ENCODE data around the gene APOBEC3F. TPM values are rescaled to one million over a fixed set of nuclear protein-coding genes. Genes with fewer than 3 reads are reported as not detected.

Gene APOBEC3F
- total RNA-seq, 2 experiments from 2014 or later: 12.3 to 12.4 TPM

DNA sequence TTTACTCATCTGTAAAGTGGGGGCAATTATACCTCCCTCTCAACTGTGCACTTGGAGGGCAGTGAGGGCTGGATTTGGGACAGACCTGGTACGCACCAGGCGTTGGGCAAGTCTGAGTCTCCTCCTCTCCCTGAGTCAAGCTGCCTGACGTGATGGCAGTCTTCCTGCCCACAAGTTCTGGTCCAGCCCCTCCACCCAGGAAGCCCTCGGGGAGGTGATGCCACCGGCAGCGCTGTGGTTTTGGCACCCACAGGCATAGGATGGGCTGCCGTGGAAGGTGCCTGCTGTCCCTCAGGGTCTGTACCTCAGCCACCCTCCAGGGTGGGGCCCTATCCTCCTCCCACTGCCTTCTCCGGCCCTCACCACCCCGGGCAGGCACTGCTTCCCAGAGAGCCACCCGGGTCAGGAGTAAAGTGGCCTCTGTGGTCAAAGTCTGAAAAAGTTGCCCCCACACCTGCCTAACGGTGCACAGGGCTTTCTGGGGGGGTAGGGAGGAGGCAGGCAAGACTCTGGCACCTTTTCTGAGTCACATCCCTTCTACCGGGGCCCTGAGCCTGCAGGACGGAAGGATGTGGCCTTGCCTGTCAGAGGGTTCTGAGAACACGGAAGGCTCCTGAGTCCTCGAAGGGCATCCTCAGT, 49.9 kb downstream of the APOBEC3F start:
- H3K36me3 Mint-ChIP-seq (ENCODE audit: low read depth): no peaks in the 10 kb centered on the region

GRCh38 chr22:39091126-39092081, 50.7 kb downstream of the APOBEC3F start:
- no peaks in the 10 kb centered on the region for H3K9me3 Mint-ChIP-seq
- intact Hi-C loops (cut with micrococcal nuclease): loop anchor here (2.0 to 5.0 kb wide), 4 partner anchors 217 to 909 kb away; partner anchors contain the start of genes PLA2G6 and SUN2
- peaks cover 79% of the 10 kb centered on the region for H3K4me1 Mint-ChIP-seq (ENCODE audit: low read depth)
- CTCF ChIA-PET: no interaction called here
- no peak overlapping the region for H3K4me3 Mint-ChIP-seq
- no peaks in the 10 kb centered on the region for H3K36me3 Mint-ChIP-seq (ENCODE audit: low read depth)
- H3K27me3 Mint-ChIP-seq (ENCODE audit: low read depth): no peaks in the 10 kb centered on the region
- DNase-seq: no peak
- peak overlapping the region; percentile 91 for H3K27ac Mint-ChIP-seq

More for the DNA sequence above, 49.9 kb downstream of the APOBEC3F start:
- Mint-ChIP-seq H3K27ac (peak overlapping the region; percentile 91), H3K9me3 (no peaks in the 10 kb centered on the region), H3K27me3 (ENCODE audit: low read depth) (no peaks in the 10 kb centered on the region), H3K4me3 (peak overlapping the region; percentile 54), H3K4me1 (ENCODE audit: low read depth) (peaks cover 72% of the 10 kb centered on the region)
- CTCF ChIA-PET: no interaction called here
- DNase-seq: peak; percentile 94
- intact Hi-C loops (cut with micrococcal nuclease): loop anchor here (1.0 to 5.0 kb wide), 9 partner anchors 9 to 908 kb away; partner anchors contain the start of genes APOBEC3C, APOBEC3G, PLA2G6 and SUN2

DNA sequence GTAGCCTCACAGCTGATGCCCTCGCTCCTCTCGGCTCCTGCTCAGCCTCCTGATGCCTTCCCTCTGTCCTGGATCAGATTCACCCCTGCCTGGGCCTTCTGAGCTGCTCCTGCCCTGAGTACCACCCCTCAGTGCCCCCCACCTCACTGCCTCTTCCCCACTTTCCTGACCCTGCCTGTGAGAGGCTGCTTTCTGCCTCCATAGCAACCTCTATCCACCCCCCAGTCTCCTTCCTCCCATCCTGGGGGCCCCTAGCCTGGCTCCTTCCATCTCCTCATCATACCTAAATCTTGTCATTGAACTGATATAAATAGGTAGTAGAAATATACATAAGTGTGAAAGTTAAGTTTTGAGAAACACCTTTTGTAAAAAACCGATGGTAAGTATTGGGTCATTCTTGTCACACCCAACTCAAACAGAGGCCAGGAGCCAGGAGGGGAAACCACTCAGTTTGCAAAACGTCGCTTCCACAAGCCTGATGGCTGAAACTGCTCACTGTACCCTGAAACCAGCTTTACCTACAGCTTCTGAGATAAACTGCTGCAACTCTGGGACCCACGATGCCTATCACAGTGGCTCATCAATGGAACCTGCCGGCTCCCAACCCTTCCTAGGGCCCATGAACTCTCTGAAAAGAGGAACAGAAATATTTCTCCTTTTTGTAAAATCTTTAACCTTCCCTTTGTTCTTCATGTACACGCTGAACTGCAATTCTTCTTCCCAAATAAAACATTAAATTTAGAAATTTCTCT, 51.6 kb downstream of the APOBEC3F start:
- DNase-seq: peak; percentile 71
- CTCF ChIA-PET: no interaction called here
- Mint-ChIP-seq H3K36me3 (ENCODE audit: low read depth) (no peaks in the 10 kb centered on the region), H3K4me1 (ENCODE audit: low read depth) (peaks cover 83% of the 10 kb centered on the region), H3K27me3 (ENCODE audit: low read depth) (no peaks in the 10 kb centered on the region), H3K4me3 (no peak overlapping the region), H3K9me3 (no peaks in the 10 kb centered on the region), H3K27ac (peak overlapping the region; percentile 91)
- intact Hi-C loops (cut with micrococcal nuclease): loop anchor here (5.0 kb wide), 3 partner anchors 320 to 910 kb away; partner anchors contain the start of genes PLA2G6 and SUN2

- Mint-ChIP-seq H3K9me3 (no peaks in the 10 kb centered on the region), H3K36me3 (ENCODE audit: low read depth) (no peaks in the 10 kb centered on the region), H3K27ac (peak overlapping the region; percentile 68), H3K4me1 (ENCODE audit: low read depth) (peaks cover 90% of the 10 kb centered on the region), H3K27me3 (ENCODE audit: low read depth) (no peaks in the 10 kb centered on the region), H3K4me3 (no peak overlapping the region)
- CTCF ChIA-PET: interaction anchor here (0.5 to 1.3 kb wide), 4 partner anchors 19 to 225 kb away, joined by 3 to 4 read pairs (median 4); no protein-coding TSS in a partner anchor
- peak; percentile 64 for DNase-seq
- intact Hi-C loops (cut with micrococcal nuclease): loop anchor here (5.0 kb wide), 4 partner anchors 317 to 913 kb away; partner anchors contain the start of genes GTPBP1, PLA2G6 and SUN2
Measured at GRCh38 chr22:39094717-39095389, 54.2 kb downstream of the APOBEC3F start.

- intact Hi-C loops (cut with micrococcal nuclease): loop anchor here (5.0 kb wide), 1 partner anchor 389 kb away; the partner anchor contains the start of gene GTPBP1
- H3K36me3 Mint-ChIP-seq (ENCODE audit: low read depth): no peaks in the 10 kb centered on the region
- CTCF ChIA-PET: no interaction called here
- peaks cover 86% of the 10 kb centered on the region for H3K4me1 Mint-ChIP-seq (ENCODE audit: low read depth)
- H3K27ac Mint-ChIP-seq: no peak overlapping the region
- no peak overlapping the region for H3K4me3 Mint-ChIP-seq
- no peak for DNase-seq
- H3K27me3 Mint-ChIP-seq (ENCODE audit: low read depth): no peaks in the 10 kb centered on the region
- H3K9me3 Mint-ChIP-seq: no peaks in the 10 kb centered on the region
Measured at GRCh38 chr22:39095971-39096370, 55.3 kb downstream of the APOBEC3F start.

- Mint-ChIP-seq H3K27ac (peak within 1 kb of the TSS; percentile 84), H3K4me1 (ENCODE audit: low read depth) (peaks cover 74% of the 10 kb centered on the region), H3K4me3 (peak within 1 kb of the TSS; percentile 67), H3K9me3 (no peaks in the 10 kb centered on the region), H3K27me3 (ENCODE audit: low read depth) (no peaks in the 10 kb centered on the region), H3K36me3 (ENCODE audit: low read depth) (no peaks in the 10 kb centered on the region)
- CTCF ChIA-PET: interaction anchor here (1.1 kb wide), 1 partner anchor 236 kb away, joined by 3 read pairs; no protein-coding TSS in a partner anchor
- peak; percentile 71 for DNase-seq
- intact Hi-C loops (cut with micrococcal nuclease): loop anchor here (5.0 kb wide), 1 partner anchor 390 kb away; the partner anchor contains the start of gene GTPBP1
Measured at GRCh38 chr22:39097098-39098020, 56.7 kb downstream of the APOBEC3F start, which contains the start of gene APOBEC3H. APOBEC3H (plus strand) TSS chr22:39097244; CDS start chr22:39100279, 3,035 bp downstream.

DNA sequence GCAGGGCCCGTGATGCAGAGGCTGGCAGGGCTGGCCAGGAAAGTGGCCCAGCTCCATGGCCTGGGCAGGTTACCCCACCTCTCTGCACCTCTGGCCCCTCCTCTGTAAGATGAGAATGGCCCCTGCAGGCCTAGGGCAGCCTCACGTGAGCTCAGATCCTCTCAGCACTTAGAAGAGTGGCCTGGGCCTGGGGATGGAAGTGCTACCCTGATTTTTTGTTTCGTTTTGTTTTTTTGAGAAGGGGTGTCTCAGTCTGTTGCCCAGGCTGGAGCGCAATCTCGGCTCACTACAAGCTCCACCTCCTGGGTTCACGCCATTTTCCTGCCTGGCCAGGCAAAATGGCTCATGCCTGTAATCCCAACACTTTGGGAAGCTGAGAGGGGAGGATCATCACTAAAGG, 57.4 kb downstream of the APOBEC3F start:
- CTCF ChIA-PET: interaction anchor here (1.0 to 1.1 kb wide), 2 partner anchors 20 to 237 kb away, joined by 3 read pairs; no protein-coding TSS in a partner anchor
- no peaks in the 10 kb centered on the region for H3K27me3 Mint-ChIP-seq (ENCODE audit: low read depth)
- intact Hi-C loops (cut with micrococcal nuclease): loop anchor here (5.0 kb wide), 1 partner anchor 391 kb away; the partner anchor contains the start of gene GTPBP1
- H3K36me3 Mint-ChIP-seq (ENCODE audit: low read depth): no peaks in the 10 kb centered on the region
- DNase-seq: no peak
- H3K4me3 Mint-ChIP-seq: peak overlapping the region; percentile 67
- peak overlapping the region; percentile 84 for H3K27ac Mint-ChIP-seq
- H3K9me3 Mint-ChIP-seq: no peaks in the 10 kb centered on the region
- peaks cover 68% of the 10 kb centered on the region for H3K4me1 Mint-ChIP-seq (ENCODE audit: low read depth)

GRCh38 chr22:39098576-39098975, 57.9 kb downstream of the APOBEC3F start:
- H3K9me3 Mint-ChIP-seq: no peaks in the 10 kb centered on the region
- H3K27ac Mint-ChIP-seq: peak overlapping the region; percentile 78
- H3K36me3 Mint-ChIP-seq (ENCODE audit: low read depth): no peaks in the 10 kb centered on the region
- intact Hi-C loops (cut with micrococcal nuclease): loop anchor here (5.0 kb wide), 1 partner anchor 391 kb away; the partner anchor contains the start of gene GTPBP1
- CTCF ChIA-PET: interaction anchor here (1.0 to 1.1 kb wide), 2 partner anchors 20 to 237 kb away, joined by 3 read pairs; no protein-coding TSS in a partner anchor
- DNase-seq: no peak
- peak overlapping the region; percentile 9 for H3K4me3 Mint-ChIP-seq
- no peaks in the 10 kb centered on the region for H3K27me3 Mint-ChIP-seq (ENCODE audit: low read depth)
- peaks cover 64% of the 10 kb centered on the region for H3K4me1 Mint-ChIP-seq (ENCODE audit: low read depth)

GRCh38 chr22:39101226-39101625, 60.6 kb downstream of the APOBEC3F start:
- no peaks in the 10 kb centered on the region for H3K27me3 Mint-ChIP-seq (ENCODE audit: low read depth)
- CTCF ChIA-PET: no interaction called here
- H3K9me3 Mint-ChIP-seq: no peaks in the 10 kb centered on the region
- intact Hi-C loops (cut with micrococcal nuclease): no loop called here
- DNase-seq: no peak
- no peak overlapping the region for H3K4me3 Mint-ChIP-seq
- H3K27ac Mint-ChIP-seq: no peak overlapping the region
- H3K4me1 Mint-ChIP-seq (ENCODE audit: low read depth): peaks cover 41% of the 10 kb centered on the region
- no peaks in the 10 kb centered on the region for H3K36me3 Mint-ChIP-seq (ENCODE audit: low read depth)

GRCh38 chr22:39103431-39103830, 62.8 kb downstream of the APOBEC3F start:
- no peaks in the 10 kb centered on the region for H3K27me3 Mint-ChIP-seq (ENCODE audit: low read depth)
- H3K36me3 Mint-ChIP-seq (ENCODE audit: low read depth): no peaks in the 10 kb centered on the region
- intact Hi-C loops (cut with micrococcal nuclease): no loop called here
- H3K4me3 Mint-ChIP-seq: no peak overlapping the region
- no peaks in the 10 kb centered on the region for H3K9me3 Mint-ChIP-seq
- H3K4me1 Mint-ChIP-seq (ENCODE audit: low read depth): peaks cover 24% of the 10 kb centered on the region
- H3K27ac Mint-ChIP-seq: no peak overlapping the region
- no peak for DNase-seq
- CTCF ChIA-PET: no interaction called here

Measured in activated naive CD4-positive, alpha-beta T cell treated with anti-CD3 and anti-CD28 coated beads for 36 hours (primary cell).